Endothelial cell of umbilical vein (primary cell): ENCODE results near the gene ARHGAP20. TPM values are rescaled to one million over a fixed set of nuclear protein-coding genes. Genes with fewer than 3 reads are reported as not detected.

Source experiments
- BruUV-seq: library from RNA; stranded (reverse); fragments of 400-500 nt; replicated peaks from 2 replicates; lab custom pipeline; 2021; lab: Mats Ljungman, UMichigan
- CTCF ChIA-PET: fragments of 300-600, 350-600 bp; sonication (Branson Sonifier 250); formaldehyde crosslinking; loops from one replicate; lab custom pipeline; 2021; ENCODE audit warnings: antibody characterized with exemption, inconsistent platforms; lab: Charles Lee
- POLR2A ChIA-PET: fragments of 300-600, 350-600 bp; sonication (Branson Sonifier 250); formaldehyde crosslinking; loops from one replicate; lab custom pipeline; 2021; ENCODE audit warnings: antibody characterized with exemption, inconsistent platforms; lab: Charles Lee
- DNase-seq: peaks from one replicate; pipeline ENCODE4 v3.0.0-alpha.2; 2011; ENCODE audit warnings: low read depth, low spot score
- FAIRE-seq: peaks from 2 replicates; lab custom pipeline; 2011; peaks lifted over from hg19 to GRCh38; lab: Jason Lieb, UNC
- H2AFZ ChIP-seq: 2 replicates; pipeline ENCODE4 v1.6.0; 2012; ENCODE audit warnings: low read depth, low read length, control low read depth, inconsistent platforms
- H3K27ac ChIP-seq: 2 replicates; pipeline ENCODE4 v1.5.1; 2011; ENCODE audit warnings: low read depth, mild to moderate bottlenecking, control low read depth, low read length, moderate library complexity; ENCODE audit not compliant: insufficient read depth
- H3K27me3 ChIP-seq, 2 experiments: 2 replicates each; pipeline versions ENCODE4 v1.6.0 to v1.6.1; 2011; ENCODE audit warnings: low read length in 2 of 2, mixed read lengths in 1 of 2; ENCODE audit not compliant: control insufficient read depth in 2 of 2, insufficient read depth in 2 of 2
- H3K36me3 ChIP-seq, 2 experiments: 2 replicates in 1 of 2; 3 replicates in 1 of 2; pipeline ENCODE4 v1.5.1; 2011; ENCODE audit warnings: low read length in 2 of 2, mild to moderate bottlenecking in 1 of 2, moderate library complexity in 1 of 2; ENCODE audit not compliant: control insufficient read depth in 2 of 2, insufficient read depth in 2 of 2; ENCODE audit errors: extremely low read depth in 1 of 2
- H3K4me1 ChIP-seq: 3 replicates; pipeline ENCODE4 v1.5.1; 2011; ENCODE audit warnings: mild to moderate bottlenecking, low read length; ENCODE audit not compliant: control insufficient read depth, insufficient read depth; ENCODE audit errors: extremely low read depth
- H3K4me2 ChIP-seq: 2 replicates; pipeline ENCODE4 v1.6.1; 2011; ENCODE audit warnings: low read length, control low read depth, mixed read lengths; ENCODE audit not compliant: insufficient read depth
- H3K4me3 ChIP-seq, 3 experiments: fragments of 200-600 bp in 1 of 3; sonication (generic), shearing (Covaris generic) in 1 of 3; replicated peaks in 1 of 3; 2 replicates each; pipeline ENCODE4 v1.5.1; 2011 to 2016; ENCODE audit warnings: control low read depth in 3 of 3, low read length in 3 of 3, mild to moderate bottlenecking in 2 of 3, inconsistent platforms in 1 of 3, low read depth in 1 of 3, moderate library complexity in 1 of 3; ENCODE audit not compliant: insufficient read depth in 1 of 3
- H3K79me2 ChIP-seq: 2 replicates; pipeline ENCODE4 v1.6.0; 2012; ENCODE audit warnings: low read length, inconsistent platforms; ENCODE audit not compliant: control insufficient read depth, insufficient read depth
- H3K9ac ChIP-seq: replicated peaks from 2 replicates; pipeline ENCODE3; 2011; ENCODE audit warnings: low read length, control low read depth; ENCODE audit not compliant: insufficient read depth; ENCODE audit errors: extremely low read depth
- H3K9me1 ChIP-seq: replicated peaks from 3 replicates; pipeline ENCODE4 v1.6.0; 2011; ENCODE audit warnings: mild to moderate bottlenecking, low read length; ENCODE audit not compliant: control insufficient read depth, insufficient read depth; ENCODE audit errors: extremely low read depth
- H3K9me3 ChIP-seq: replicated peaks from 2 replicates; pipeline ENCODE4 v1.5.1; 2012; ENCODE audit warnings: low read length, inconsistent platforms; ENCODE audit not compliant: control insufficient read depth, insufficient read depth
- H4K20me1 ChIP-seq: replicated peaks from 2 replicates; pipeline ENCODE3; 2011; ENCODE audit warnings: mild to moderate bottlenecking, low read length; ENCODE audit not compliant: control insufficient read depth, insufficient read depth; ENCODE audit errors: extremely low read depth
- CTCF ChIP-seq, 2 donors: IDR thresholded peaks; 1 replicate in 1 of 2; 2 replicates in 1 of 2; pipeline ENCODE4 v1.5.1; 2011; ENCODE audit warnings: low read length in 2 of 2, mild to moderate bottlenecking in 2 of 2, moderate library complexity in 2 of 2, control low read depth in 1 of 2, inconsistent platforms in 1 of 2, low read depth in 1 of 2; ENCODE audit not compliant: insufficient read depth in 1 of 2; ENCODE audit errors: extremely low read depth in 1 of 2
- EZH2 ChIP-seq: IDR thresholded peaks from 2 replicates; pipeline ENCODE4 v1.6.1; 2012; ENCODE audit warnings: borderline replicate concordance, low read depth, mild to moderate bottlenecking, moderate library complexity, low read length, inconsistent platforms; ENCODE audit not compliant: severe bottlenecking
- FOS ChIP-seq: IDR thresholded peaks from 2 replicates; pipeline ENCODE4 v1.6.1; 2011; ENCODE audit warnings: mild to moderate bottlenecking, low read length, moderate library complexity, borderline replicate concordance; ENCODE audit not compliant: insufficient read depth
- GATA2 ChIP-seq: IDR thresholded peaks from 2 replicates; pipeline ENCODE4 v1.7.0; 2011; ENCODE audit warnings: low read depth, mild to moderate bottlenecking, moderate library complexity, mixed read lengths, low read length; ENCODE audit not compliant: insufficient read length, insufficient read depth
- JUN ChIP-seq: IDR thresholded peaks from 2 replicates; pipeline ENCODE4 v1.6.1; 2011; ENCODE audit warnings: borderline replicate concordance, low read depth; ENCODE audit not compliant: insufficient read length, insufficient read depth
- MAX ChIP-seq: IDR thresholded peaks from 2 replicates; pipeline ENCODE4 v1.6.1; 2011; ENCODE audit not compliant: insufficient read depth, insufficient read length
- MYC ChIP-seq: IDR thresholded peaks from one replicate; pipeline ENCODE4 v1.6.1; 2011; ENCODE audit warnings: mild to moderate bottlenecking, low read depth, low read length
- POLR2A ChIP-seq: IDR thresholded peaks from 2 replicates; pipeline ENCODE4 v1.6.1; 2012; ENCODE audit warnings: low read depth, mild to moderate bottlenecking, control low read depth, low read length
- POLR2AphosphoS5 ChIP-seq: IDR thresholded peaks from 2 replicates; pipeline ENCODE4 v1.6.1; 2012; ENCODE audit warnings: low read depth, mild to moderate bottlenecking, control low read depth, low read length, moderate library complexity; ENCODE audit not compliant: insufficient read depth
- dilution Hi-C: fragments of 300-500 bp; cut with MboI; formaldehyde crosslinking; loops from one replicate; pipeline ENCODE4 v1.15.0; 2019; ENCODE audit warnings: low sequenced_read_pairs; ENCODE audit not compliant: extremely low pct_ligation_motif_present
- intact Hi-C: fragments of 100-400 bp; cut with micrococcal nuclease; formaldehyde crosslinking; loops from one replicate; pipeline ENCODE4 v1.10.0; 2022
- polyA plus RNA-seq, 4 experiments: library from polyadenylated mRNA; depleted of rRNA in 3 of 4; stranded (reverse) in 3 of 4; unstranded in 1 of 4; fragments of >200 nt; gene quantifications; 2 replicates each; pipeline versions ENCODE4 v1.2.1 to v1.2.3, GENCODE V29; 2011 to 2012; ENCODE audit warnings: missing spikeins in 1 of 4
- total RNA-seq: library from RNA; stranded (reverse); gene quantifications from 2 replicates; pipeline ENCODE4 v1.2.3, GENCODE V29; 2021

Gene ARHGAP20
- total and polyA plus RNA-seq, 2 donors (not counting 3 experiments of a cell fraction or from before 2014, with no cell fraction given): 0.51 to 1.1 TPM

GRCh38 chr11:110665689-110666465 lies 46.4 kb downstream of the ARHGAP20 start:
- no TSS peak for BruUV-seq
- H3K9me3 ChIP-seq: no peaks in the 10 kb centered on the region

More at GRCh38 chr11:110665689-110666465, 46.4 kb downstream of the ARHGAP20 start:
- Histone ChIP-seq H3K27ac (no peak overlapping the region), H3K27me3 (no peaks in the 10 kb centered on the region), H4K20me1 (no peaks in the 10 kb centered on the region), H3K4me2 (no peak overlapping the region), H3K36me3 (no peaks in the 10 kb centered on the region), H3K4me1 (no peaks in the 10 kb centered on the region), H3K9me1 (no peaks in the 10 kb centered on the region), H3K4me3 (no peak overlapping the region), H3K9ac (no peak overlapping the region), H3K79me2 (no peaks in the 10 kb centered on the region), H2AFZ (no peak overlapping the region)
- DNase-seq (no peak), FAIRE-seq (no peak)
- TF ChIP-seq GATA2 (no peak), FOS (no peak), EZH2 (no peak), CTCF (IDR thresholded peaks at IDR 0.05; ENCODE audit: extremely low read depth in 1 of 2, insufficient read depth in 1 of 2, low read depth in 1 of 2, low read length in 2 of 2) (no peak), MYC (no peak), MAX (no peak), POLR2A (no peak), JUN (no peak), POLR2AphosphoS5 (no peak)
- intact Hi-C loops: no loop called here
- CTCF ChIA-PET: no interaction called here
- dilution Hi-C loops: no loop called here
- POLR2A ChIA-PET: no interaction called here
